NT2/D1 (cell line): ENCODE results near the gene ZC3H8.

ENCODE experiments used
- DNase-seq: peaks from one replicate; pipeline ENCODE4 v3.0.0-alpha.2; 2011; ENCODE audit warnings: low read depth, low spot score
- H3K27me3 ChIP-seq: 2 replicates; pipeline ENCODE4 v1.6.0; 2011; ENCODE audit warnings: mild to moderate bottlenecking; ENCODE audit not compliant: insufficient read length, insufficient read depth
- H3K36me3 ChIP-seq: 2 replicates; pipeline ENCODE4 v1.6.1; 2011; ENCODE audit warnings: mild to moderate bottlenecking, low read length, mixed read lengths; ENCODE audit not compliant: insufficient read depth, insufficient read length
- H3K4me1 ChIP-seq: 2 replicates; pipeline ENCODE4 v1.5.1; 2011; ENCODE audit not compliant: insufficient read depth, insufficient read length
- H3K4me3 ChIP-seq: 2 replicates; pipeline ENCODE4 v1.5.1; 2011; ENCODE audit warnings: low read depth; ENCODE audit not compliant: insufficient read length
- H3K9ac ChIP-seq: 2 replicates; pipeline ENCODE4 v1.6.0; 2011; ENCODE audit warnings: low read depth; ENCODE audit not compliant: insufficient read length
- H3K9me3 ChIP-seq: 2 replicates; pipeline ENCODE4 v1.5.1; 2011; ENCODE audit warnings: mild to moderate bottlenecking, low read length; ENCODE audit not compliant: insufficient read depth
- SUZ12 ChIP-seq: IDR thresholded peaks from 2 replicates; pipeline ENCODE4 v1.6.1; 2011; ENCODE audit not compliant: insufficient read length, insufficient read depth; ENCODE audit errors: extremely low read depth
- YY1 ChIP-seq: IDR thresholded peaks from 2 replicates; pipeline ENCODE4 v1.6.1; 2011; ENCODE audit not compliant: insufficient read length, insufficient read depth
- ZNF274 ChIP-seq: IDR thresholded peaks from 2 replicates; pipeline ENCODE4 v1.6.1; 2011; ENCODE audit warnings: mild to moderate bottlenecking, low read depth, low read length

ZC3H8 gene

DNA sequence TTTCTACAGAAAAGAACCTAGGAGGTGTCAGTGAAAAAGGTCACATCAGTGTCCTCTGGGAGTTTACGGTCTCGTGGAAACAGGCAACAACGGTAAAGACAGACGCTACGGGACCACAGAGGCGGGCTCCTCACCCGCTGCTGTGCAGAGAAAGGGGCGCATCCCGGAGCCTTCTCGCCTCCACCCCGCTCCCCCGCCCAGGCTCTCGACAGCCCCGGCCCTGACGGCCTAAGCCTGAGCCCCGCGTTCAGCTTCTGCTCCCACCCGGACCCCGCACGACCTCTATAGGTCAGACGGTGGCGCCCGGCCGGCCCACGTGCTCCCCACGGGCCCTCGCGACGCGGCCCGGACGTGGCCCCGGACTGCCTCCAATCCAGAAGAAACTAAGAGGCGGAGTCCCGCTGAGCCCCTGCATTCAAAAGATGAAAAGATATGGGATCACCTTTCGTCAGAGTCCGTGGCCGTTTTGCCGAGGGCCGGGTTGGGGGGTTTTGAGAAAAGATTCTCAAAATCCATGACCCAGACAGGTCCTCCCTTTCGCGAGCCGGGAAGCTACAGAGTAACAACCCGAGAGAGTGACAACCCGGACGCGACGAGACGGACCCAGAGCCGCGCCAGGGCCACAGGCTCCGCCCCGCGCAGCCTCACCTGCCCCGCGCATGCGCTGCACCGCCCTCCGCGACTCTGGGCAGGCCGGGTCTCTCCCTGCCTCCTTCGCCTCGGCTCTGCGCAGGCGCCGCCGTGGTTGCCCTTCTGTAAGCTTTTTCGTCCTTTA lies at the start of gene ZC3H8:
Gene ZC3H8 (minus strand): TSS at position 577 of the 775 bp plus-strand sequence. CDS start 61 bp downstream, at position 516.
- peak; percentile 88 for DNase-seq
- H3K9me3 ChIP-seq, result no peaks in the 10 kb centered on the region
- TF ChIP-seq ZNF274 (no peak), SUZ12 (no peak), YY1 (no peak)
- H3K4me3 ChIP-seq, result peak within 1 kb of the TSS; percentile 63
- H3K4me1 ChIP-seq, result no peaks in the 10 kb centered on the region
- H3K36me3 ChIP-seq, result peaks cover 11% of the 10 kb centered on the region
- peak within 1 kb of the TSS; percentile 34 for H3K9ac ChIP-seq
- H3K27me3 ChIP-seq, result no peaks in the 10 kb centered on the region

DNA sequence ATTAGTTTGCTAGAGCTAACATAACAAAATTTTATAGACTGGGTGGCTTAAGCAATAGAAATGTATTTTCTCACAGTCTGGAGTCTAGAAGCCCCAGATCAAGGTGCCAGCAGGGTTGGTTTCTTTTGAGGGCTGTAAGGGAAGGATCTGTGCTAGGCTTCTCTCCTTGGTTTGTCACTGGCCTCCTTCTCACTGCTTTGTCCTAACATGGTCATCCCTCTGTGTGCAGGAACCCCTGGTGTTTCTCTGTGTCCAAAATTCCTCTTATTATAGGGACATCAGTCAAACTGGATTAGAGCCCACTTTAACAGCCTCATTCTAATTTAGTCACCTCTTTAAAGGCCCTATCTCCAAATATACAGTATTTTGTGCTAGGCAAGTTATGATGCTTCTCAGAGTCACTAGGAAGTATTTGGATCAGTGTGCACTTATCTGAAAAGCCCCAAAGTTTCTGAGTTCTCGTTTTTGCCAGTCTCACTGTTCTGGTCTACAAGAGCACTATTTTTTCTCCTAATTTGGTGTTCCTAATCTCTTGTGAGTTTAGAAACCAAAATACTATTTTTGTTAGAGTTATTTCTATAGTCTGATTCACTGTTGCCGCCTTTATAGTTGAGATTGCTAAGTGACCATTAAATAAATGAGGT lies 49.6 kb upstream of the ZC3H8 start:
- no peak for DNase-seq
- no peak for TF ChIP-seq YY1
- TF ChIP-seq ZNF274, result no peak
- no peak for TF ChIP-seq SUZ12
- Histone ChIP-seq H3K9me3 (no peaks in the 10 kb centered on the region), H3K4me3 (no peak overlapping the region), H3K36me3 (no peaks in the 10 kb centered on the region), H3K27me3 (no peaks in the 10 kb centered on the region), H3K4me1 (no peaks in the 10 kb centered on the region), H3K9ac (no peak overlapping the region)

DNA sequence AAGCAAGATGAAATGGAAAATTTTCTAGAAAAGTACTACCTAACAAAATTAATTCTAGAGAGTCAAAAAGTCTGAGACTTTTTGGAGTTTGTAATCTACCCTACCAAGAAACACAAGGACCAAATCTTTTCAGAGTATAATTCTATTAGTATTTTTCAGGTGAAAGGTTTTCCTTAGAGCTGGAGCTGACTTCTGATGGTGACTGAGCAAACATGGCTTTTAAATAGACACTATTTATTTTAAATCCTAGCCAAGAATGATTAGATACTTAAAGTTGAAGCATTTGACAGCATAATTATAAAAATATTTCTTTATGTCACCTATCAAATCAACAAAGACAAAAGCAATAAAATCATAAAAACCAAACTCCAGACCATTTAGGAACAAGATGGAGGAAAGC lies 47.1 kb upstream of the ZC3H8 start:
- no peaks in the 10 kb centered on the region for H3K36me3 ChIP-seq
- H3K4me3 ChIP-seq, result no peak overlapping the region
- no peaks in the 10 kb centered on the region for H3K27me3 ChIP-seq
- no peak overlapping the region for H3K9ac ChIP-seq
- TF ChIP-seq SUZ12 (no peak), YY1 (no peak), ZNF274 (no peak)
- DNase-seq, result no peak
- H3K9me3 ChIP-seq, result no peaks in the 10 kb centered on the region
- H3K4me1 ChIP-seq, result no peaks in the 10 kb centered on the region

DNA sequence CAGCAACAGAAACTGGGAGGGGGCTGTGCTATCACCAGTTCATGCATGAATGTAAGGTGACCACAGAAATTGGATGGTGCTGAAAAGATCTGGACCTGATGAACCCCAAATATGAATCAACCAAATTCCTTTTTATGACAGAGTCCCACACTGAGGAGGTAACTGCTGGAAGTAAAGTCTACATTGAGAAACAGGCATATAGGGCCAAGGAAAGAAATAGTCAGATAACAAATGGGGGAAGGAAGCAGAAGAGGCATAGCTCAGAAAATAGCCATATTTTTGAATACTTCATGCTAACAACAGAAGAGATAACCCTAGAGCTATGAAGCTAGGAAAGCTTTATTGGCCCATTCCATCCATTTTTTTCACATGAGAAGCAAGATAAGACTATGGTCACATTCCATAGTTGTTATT lies 46.3 kb upstream of the ZC3H8 start:
- Histone ChIP-seq H3K36me3 (no peaks in the 10 kb centered on the region), H3K27me3 (no peaks in the 10 kb centered on the region), H3K9ac (no peak overlapping the region), H3K4me1 (no peaks in the 10 kb centered on the region), H3K4me3 (no peak overlapping the region), H3K9me3 (no peaks in the 10 kb centered on the region)
- no peak for DNase-seq
- no peak for TF ChIP-seq YY1
- TF ChIP-seq ZNF274, result no peak
- TF ChIP-seq SUZ12, result no peak

DNA sequence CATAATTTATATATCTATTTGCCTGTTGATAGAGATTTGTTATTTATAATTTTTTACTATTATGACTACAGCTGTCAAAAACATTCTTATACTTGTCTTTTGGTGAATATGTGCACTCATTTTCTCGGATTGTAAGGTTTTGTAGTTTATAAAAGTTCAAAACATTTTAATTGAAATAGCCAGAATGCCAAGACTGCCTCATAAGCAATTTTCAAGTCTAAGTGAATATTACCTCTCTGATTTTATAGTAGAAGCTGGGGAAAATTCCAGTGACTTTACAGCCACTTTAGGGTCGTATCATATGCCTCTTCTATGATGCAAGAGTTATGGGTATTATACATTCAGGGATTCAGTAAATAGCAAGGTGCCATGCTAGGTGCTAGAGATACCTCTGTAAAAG lies 41.6 kb upstream of the ZC3H8 start:
- no peak for DNase-seq
- no peaks in the 10 kb centered on the region for H3K27me3 ChIP-seq
- H3K9me3 ChIP-seq, result no peaks in the 10 kb centered on the region
- TF ChIP-seq SUZ12 (no peak), ZNF274 (no peak), YY1 (no peak)
- no peak overlapping the region for H3K9ac ChIP-seq
- no peaks in the 10 kb centered on the region for H3K4me1 ChIP-seq
- H3K4me3 ChIP-seq, result no peak overlapping the region
- no peaks in the 10 kb centered on the region for H3K36me3 ChIP-seq

DNA sequence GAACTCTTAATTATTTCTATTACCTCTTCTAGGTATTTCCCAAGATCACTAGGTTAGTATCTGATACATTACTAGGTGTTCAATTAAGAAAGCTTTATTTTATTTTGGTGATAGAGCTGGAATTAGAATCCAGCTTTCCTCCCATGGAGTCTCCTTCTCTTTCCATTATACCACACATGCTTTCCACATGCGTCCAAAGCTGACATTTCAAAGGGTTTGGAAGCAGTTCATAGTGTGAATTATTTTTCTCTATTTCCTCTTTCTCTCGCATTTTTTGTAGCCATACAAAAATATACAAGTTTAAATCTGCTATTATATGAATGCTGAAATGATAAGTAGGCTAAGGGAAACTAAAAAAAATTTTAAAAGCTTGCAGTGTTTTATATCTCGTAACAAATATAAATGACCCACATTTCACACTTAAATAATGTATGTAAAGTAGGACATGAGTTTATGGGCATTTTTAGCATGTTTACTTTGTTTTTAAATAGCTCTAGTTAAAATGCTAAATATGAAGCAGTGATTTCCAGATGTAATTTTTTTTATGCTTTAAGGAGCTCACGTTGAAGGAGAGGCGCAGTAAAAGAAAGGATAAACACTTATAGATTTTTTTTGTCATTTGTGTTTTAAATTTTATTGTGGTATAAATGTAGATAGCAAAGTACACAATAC lies 40.7 kb upstream of the ZC3H8 start:
- no peaks in the 10 kb centered on the region for H3K4me1 ChIP-seq
- no peak for TF ChIP-seq ZNF274
- no peak for TF ChIP-seq SUZ12
- TF ChIP-seq YY1, result no peak
- no peaks in the 10 kb centered on the region for H3K27me3 ChIP-seq
- no peaks in the 10 kb centered on the region for H3K36me3 ChIP-seq
- H3K4me3 ChIP-seq, result no peak overlapping the region
- no peaks in the 10 kb centered on the region for H3K9me3 ChIP-seq
- DNase-seq, result no peak
- no peak overlapping the region for H3K9ac ChIP-seq

DNA sequence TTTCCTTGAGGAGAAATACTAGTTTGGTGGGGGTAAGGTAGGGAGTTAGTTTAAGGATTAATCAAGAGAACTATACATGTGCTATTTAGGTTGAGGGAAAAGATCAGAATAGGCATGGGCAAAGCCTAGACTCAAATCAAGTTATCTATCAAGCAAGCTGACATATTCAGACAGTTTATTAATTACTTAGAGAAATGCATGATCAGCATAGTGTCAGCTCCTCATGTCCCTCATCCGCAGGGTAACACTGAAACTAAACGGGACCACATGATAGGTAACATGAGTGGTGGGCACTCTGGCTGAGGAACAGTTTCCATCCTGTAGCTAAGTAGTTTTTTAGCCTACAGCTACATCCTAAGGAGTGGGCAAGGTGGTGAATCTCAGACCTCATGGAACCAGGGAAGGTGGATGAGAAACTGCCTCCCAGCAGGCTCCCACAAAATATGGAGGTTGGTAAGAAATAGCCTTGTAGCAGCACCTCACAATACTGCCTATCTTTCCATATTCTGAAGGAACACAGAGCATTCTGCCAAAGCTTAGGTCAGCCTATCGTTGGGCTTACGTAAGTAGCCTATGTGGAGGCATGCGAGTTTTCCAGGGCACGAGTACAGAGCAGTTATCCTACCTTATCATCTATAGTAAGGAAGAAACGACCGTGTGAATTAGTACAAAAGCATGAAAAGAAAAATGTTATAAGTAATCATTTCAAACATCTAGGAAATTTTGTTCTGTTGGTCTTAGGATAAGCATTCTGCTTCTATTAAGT lies 39.0 kb upstream of the ZC3H8 start:
- H3K36me3 ChIP-seq, result no peaks in the 10 kb centered on the region
- TF ChIP-seq YY1 (no peak), SUZ12 (no peak), ZNF274 (no peak)

More for the DNA sequence above, 39.0 kb upstream of the ZC3H8 start:
- Histone ChIP-seq H3K9ac (no peak overlapping the region), H3K27me3 (no peaks in the 10 kb centered on the region), H3K4me3 (no peak overlapping the region), H3K9me3 (no peaks in the 10 kb centered on the region), H3K4me1 (no peaks in the 10 kb centered on the region)
- DNase-seq, result no peak
